HepG2 (cell line): ENCODE measurements around the gene UROD. TPM values are rescaled to one million over a fixed set of nuclear protein-coding genes. Genes with fewer than 3 reads are reported as not detected.

Source experiments
- AKAP8 ChIP-seq: sonication (generic); formaldehyde crosslinking; IDR thresholded peaks from 2 replicates; pipeline ENCODE4 v1.5.1; 2020; ENCODE audit warnings: mild to moderate bottlenecking, missing genetic modification reagents
- KLF11 ChIP-seq: IDR thresholded peaks from 2 replicates; pipeline ENCODE4 v1.6.1; 2016; ENCODE audit warnings: missing compliant biosample characterization
- MAFG ChIP-seq: sonication (generic); formaldehyde crosslinking; IDR thresholded peaks from 2 replicates; pipeline ENCODE4 v1.5.1; 2020; ENCODE audit warnings: mild to moderate bottlenecking, missing genetic modification reagents
- NR1H2 ChIP-seq: sonication (generic); formaldehyde crosslinking; IDR thresholded peaks from 2 replicates; pipeline ENCODE4 v1.8.1; 2022; ENCODE audit warnings: low read depth, missing genetic modification reagents, borderline replicate concordance
- RARA ChIP-seq: IDR thresholded peaks from 2 replicates; pipeline ENCODE4 v1.6.1; 2016; ENCODE audit warnings: missing genetic modification reagents, missing compliant biosample characterization
- SAFB2 ChIP-seq: sonication (generic); formaldehyde crosslinking; IDR thresholded peaks from 2 replicates; pipeline ENCODE4 v1.5.1; 2020; ENCODE audit warnings: missing genetic modification reagents, low read depth, mild to moderate bottlenecking, borderline replicate concordance
- SMYD3 ChIP-seq: sonication (generic); formaldehyde crosslinking; IDR thresholded peaks from 2 replicates; pipeline ENCODE4 v1.8.1; 2023; ENCODE audit warnings: mild to moderate bottlenecking, missing genetic modification reagents
- SP140L ChIP-seq: sonication (generic); formaldehyde crosslinking; IDR thresholded peaks from 2 replicates; pipeline ENCODE4 v1.4.0; 2020; ENCODE audit warnings: missing genetic modification reagents, borderline replicate concordance
- SRSF1 ChIP-seq: fragments of 200-400 bp; formaldehyde crosslinking; optimal IDR thresholded peaks from 2 replicates; pipeline ENCODE3; 2017; ENCODE audit warnings: mild to moderate bottlenecking, low read depth, low read length, moderate library complexity
- SUZ12 ChIP-seq: fragments of 150-350 bp; IDR thresholded peaks from 2 replicates; pipeline ENCODE4 v1.6.1; 2014; ENCODE audit warnings: low read depth, low read length
- YEATS2 ChIP-seq: sonication (generic); formaldehyde crosslinking; IDR thresholded peaks from 2 replicates; pipeline ENCODE4 v1.4.0; 2020; ENCODE audit warnings: missing genetic modification reagents, borderline replicate concordance
- ZFP36L2 ChIP-seq: sonication (generic); formaldehyde crosslinking; IDR thresholded peaks from 2 replicates; pipeline ENCODE4 v1.4.0; 2020; ENCODE audit warnings: missing genetic modification reagents
- ZNF556 ChIP-seq: sonication (generic); formaldehyde crosslinking; IDR thresholded peaks from 2 replicates; pipeline ENCODE4 v1.4.0; 2020; ENCODE audit warnings: mild to moderate bottlenecking, missing genetic modification reagents, borderline replicate concordance
- ZNF792 ChIP-seq: IDR thresholded peaks from 2 replicates; pipeline ENCODE4 v1.6.1; 2016
- polyA plus RNA-seq, 8 experiments: library from polyadenylated mRNA; depleted of rRNA in 3 of 8; stranded (reverse) in 7 of 8; unstranded in 1 of 8; fragments of >200 nt; fragmentation: Illumina TruSeq in 4 of 8; extraction: Trizol in 4 of 8; gene quantifications; 2 replicates each; pipeline versions ENCODE4 v1.2.1 to v1.2.3, GENCODE V29; 2011 to 2016; ENCODE audit warnings: low read depth in 4 of 8, missing spikeins in 1 of 8, mixed read lengths in 1 of 8; ENCODE audit not compliant: insufficient read depth in 1 of 8
- total RNA-seq, 5 experiments: library from RNA; depleted of rRNA; stranded (reverse); fragments of >200 nt; fragmentation: Illumina TruSeq; extraction: Trizol; gene quantifications; 2 replicates each; pipeline ENCODE4 v1.2.3, GENCODE V29; 2016; ENCODE audit warnings: low read depth in 1 of 5
- TF ChIP-seq, protein P1 (sequence below): sonication (generic); formaldehyde crosslinking; IDR thresholded peaks from 2 replicates; pipeline ENCODE4 v1.5.0; 2020; ENCODE audit warnings: mild to moderate bottlenecking, missing genetic modification reagents, borderline replicate concordance
- TF ChIP-seq, protein P2 (sequence below): IDR thresholded peaks from 2 replicates; pipeline ENCODE4 v1.6.1; 2016; ENCODE audit warnings: mild to moderate bottlenecking
- TF ChIP-seq, protein P3 (sequence below): sonication (generic); formaldehyde crosslinking; IDR thresholded peaks from 2 replicates; pipeline ENCODE4 v1.5.1; 2020; ENCODE audit warnings: missing genetic modification reagents, mild to moderate bottlenecking, borderline replicate concordance
- TF ChIP-seq, protein P4 (sequence below): IDR thresholded peaks from 2 replicates; pipeline ENCODE4 v1.6.1; 2012; ENCODE audit warnings: low read depth, low read length, improper control_type of control experiment
- TF ChIP-seq, protein P5 (sequence below): sonication (generic); formaldehyde crosslinking; IDR thresholded peaks from 2 replicates; pipeline ENCODE4 v1.5.0; 2020; ENCODE audit warnings: mild to moderate bottlenecking, missing genetic modification reagents, borderline replicate concordance

The UROD gene
- total and polyA plus RNA-seq, 2 of the 13 experiments (the other 11 are each of a cell fraction or from before 2014, with no cell fraction given), result 162 to 171 TPM

DNA sequence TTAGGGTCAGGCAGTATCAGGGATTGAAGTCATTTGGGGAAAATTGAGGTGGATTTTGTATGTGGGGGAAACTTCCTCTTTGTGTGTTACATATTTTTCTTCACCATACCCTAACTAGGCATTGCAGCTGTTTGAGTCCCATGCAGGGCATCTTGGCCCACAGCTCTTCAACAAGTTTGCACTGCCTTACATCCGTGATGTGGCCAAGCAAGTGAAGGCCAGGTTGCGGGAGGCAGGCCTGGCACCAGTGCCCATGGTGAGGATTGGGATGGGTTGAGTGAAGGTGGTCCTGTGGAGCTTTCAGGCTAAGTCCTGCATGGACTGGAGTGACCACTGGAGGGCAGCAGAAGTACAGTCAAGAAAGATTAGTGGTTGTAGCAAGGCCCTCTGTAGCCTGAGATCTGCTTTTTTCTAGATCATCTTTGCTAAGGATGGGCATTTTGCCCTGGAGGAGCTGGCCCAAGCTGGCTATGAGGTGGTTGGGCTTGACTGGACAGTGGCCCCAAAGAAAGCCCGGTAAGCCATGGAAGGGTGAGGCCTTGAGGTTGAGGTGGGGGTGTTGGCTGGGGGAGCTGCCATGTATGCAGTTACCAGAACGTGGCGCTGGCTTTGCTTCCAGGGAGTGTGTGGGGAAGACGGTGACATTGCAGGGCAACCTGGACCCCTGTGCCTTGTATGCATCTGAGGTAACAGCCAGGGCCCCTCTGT lies 2.4 kb downstream of the UROD start (continued):
- TF ChIP-seq, protein P1, sequence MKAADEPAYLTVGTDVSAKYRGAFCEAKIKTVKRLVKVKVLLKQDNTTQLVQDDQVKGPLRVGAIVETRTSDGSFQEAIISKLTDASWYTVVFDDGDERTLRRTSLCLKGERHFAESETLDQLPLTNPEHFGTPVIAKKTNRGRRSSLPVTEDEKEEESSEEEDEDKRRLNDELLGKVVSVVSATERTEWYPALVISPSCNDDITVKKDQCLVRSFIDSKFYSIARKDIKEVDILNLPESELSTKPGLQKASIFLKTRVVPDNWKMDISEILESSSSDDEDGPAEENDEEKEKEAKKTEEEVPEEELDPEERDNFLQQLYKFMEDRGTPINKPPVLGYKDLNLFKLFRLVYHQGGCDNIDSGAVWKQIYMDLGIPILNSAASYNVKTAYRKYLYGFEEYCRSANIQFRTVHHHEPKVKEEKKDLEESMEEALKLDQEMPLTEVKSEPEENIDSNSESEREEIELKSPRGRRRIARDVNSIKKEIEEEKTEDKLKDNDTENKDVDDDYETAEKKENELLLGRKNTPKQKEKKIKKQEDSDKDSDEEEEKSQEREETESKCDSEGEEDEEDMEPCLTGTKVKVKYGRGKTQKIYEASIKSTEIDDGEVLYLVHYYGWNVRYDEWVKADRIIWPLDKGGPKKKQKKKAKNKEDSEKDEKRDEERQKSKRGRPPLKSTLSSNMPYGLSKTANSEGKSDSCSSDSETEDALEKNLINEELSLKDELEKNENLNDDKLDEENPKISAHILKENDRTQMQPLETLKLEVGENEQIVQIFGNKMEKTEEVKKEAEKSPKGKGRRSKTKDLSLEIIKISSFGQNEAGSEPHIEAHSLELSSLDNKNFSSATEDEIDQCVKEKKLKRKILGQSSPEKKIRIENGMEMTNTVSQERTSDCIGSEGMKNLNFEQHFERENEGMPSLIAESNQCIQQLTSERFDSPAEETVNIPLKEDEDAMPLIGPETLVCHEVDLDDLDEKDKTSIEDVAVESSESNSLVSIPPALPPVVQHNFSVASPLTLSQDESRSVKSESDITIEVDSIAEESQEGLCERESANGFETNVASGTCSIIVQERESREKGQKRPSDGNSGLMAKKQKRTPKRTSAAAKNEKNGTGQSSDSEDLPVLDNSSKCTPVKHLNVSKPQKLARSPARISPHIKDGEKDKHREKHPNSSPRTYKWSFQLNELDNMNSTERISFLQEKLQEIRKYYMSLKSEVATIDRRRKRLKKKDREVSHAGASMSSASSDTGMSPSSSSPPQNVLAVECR (CRISPR knock-in tag), result peak; percentile 34; the same call in 1 of the 2 replicates
- peak; percentile 49; the same call in 1 of the 2 replicates for TF ChIP-seq YEATS2 (CRISPR knock-in tag)
- no peak for TF ChIP-seq NR1H2 (CRISPR knock-in tag)
- TF ChIP-seq, protein P2, sequence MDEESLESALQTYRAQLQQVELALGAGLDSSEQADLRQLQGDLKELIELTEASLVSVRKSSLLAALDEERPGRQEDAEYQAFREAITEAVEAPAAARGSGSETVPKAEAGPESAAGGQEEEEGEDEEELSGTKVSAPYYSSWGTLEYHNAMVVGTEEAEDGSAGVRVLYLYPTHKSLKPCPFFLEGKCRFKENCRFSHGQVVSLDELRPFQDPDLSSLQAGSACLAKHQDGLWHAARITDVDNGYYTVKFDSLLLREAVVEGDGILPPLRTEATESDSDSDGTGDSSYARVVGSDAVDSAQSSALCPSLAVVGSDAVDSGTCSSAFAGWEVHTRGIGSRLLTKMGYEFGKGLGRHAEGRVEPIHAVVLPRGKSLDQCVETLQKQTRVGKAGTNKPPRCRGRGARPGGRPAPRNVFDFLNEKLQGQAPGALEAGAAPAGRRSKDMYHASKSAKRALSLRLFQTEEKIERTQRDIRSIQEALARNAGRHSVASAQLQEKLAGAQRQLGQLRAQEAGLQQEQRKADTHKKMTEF (CRISPR knock-in tag), result 0 out of 2 replicates have a peak, but pooled peaks have one; percentile 24
- TF ChIP-seq ZFP36L2 (CRISPR knock-in tag), result no peak
- no peak for TF ChIP-seq KLF11 (CRISPR knock-in tag)
- no peak for TF ChIP-seq SUZ12
- TF ChIP-seq, protein P3, sequence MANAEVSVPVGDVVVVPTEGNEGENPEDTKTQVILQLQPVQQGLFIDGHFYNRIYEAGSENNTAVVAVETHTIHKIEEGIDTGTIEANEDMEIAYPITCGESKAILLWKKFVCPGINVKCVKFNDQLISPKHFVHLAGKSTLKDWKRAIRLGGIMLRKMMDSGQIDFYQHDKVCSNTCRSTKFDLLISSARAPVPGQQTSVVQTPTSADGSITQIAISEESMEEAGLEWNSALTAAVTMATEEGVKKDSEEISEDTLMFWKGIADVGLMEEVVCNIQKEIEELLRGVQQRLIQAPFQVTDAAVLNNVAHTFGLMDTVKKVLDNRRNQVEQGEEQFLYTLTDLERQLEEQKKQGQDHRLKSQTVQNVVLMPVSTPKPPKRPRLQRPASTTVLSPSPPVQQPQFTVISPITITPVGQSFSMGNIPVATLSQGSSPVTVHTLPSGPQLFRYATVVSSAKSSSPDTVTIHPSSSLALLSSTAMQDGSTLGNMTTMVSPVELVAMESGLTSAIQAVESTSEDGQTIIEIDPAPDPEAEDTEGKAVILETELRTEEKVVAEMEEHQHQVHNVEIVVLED (CRISPR knock-in tag), result no peak
- no peak for TF ChIP-seq SRSF1
- TF ChIP-seq AKAP8 (CRISPR knock-in tag), result no peak
- TF ChIP-seq SMYD3 (CRISPR knock-in tag), result no peak
- TF ChIP-seq RARA (CRISPR knock-in tag), result no peak
- TF ChIP-seq MAFG (CRISPR knock-in tag), result no peak
- no peak for TF ChIP-seq ZNF556
- TF ChIP-seq, protein P4, sequence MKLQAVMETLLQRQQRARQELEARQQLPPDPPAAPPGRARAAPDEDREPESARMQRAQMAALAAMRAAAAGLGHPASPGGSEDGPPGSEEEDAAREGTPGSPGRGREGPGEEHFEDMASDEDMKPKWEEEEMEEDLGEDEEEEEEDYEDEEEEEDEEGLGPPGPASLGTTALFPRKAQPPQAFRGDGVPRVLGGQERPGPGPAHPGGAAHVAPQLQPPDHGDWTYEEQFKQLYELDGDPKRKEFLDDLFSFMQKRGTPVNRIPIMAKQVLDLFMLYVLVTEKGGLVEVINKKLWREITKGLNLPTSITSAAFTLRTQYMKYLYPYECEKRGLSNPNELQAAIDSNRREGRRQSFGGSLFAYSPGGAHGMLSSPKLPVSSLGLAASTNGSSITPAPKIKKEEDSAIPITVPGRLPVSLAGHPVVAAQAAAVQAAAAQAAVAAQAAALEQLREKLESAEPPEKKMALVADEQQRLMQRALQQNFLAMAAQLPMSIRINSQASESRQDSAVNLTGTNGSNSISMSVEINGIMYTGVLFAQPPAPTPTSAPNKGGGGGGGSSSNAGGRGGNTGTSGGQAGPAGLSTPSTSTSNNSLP, result no peak
- no peak for TF ChIP-seq SAFB2 (CRISPR knock-in tag)
- TF ChIP-seq, protein P5, sequence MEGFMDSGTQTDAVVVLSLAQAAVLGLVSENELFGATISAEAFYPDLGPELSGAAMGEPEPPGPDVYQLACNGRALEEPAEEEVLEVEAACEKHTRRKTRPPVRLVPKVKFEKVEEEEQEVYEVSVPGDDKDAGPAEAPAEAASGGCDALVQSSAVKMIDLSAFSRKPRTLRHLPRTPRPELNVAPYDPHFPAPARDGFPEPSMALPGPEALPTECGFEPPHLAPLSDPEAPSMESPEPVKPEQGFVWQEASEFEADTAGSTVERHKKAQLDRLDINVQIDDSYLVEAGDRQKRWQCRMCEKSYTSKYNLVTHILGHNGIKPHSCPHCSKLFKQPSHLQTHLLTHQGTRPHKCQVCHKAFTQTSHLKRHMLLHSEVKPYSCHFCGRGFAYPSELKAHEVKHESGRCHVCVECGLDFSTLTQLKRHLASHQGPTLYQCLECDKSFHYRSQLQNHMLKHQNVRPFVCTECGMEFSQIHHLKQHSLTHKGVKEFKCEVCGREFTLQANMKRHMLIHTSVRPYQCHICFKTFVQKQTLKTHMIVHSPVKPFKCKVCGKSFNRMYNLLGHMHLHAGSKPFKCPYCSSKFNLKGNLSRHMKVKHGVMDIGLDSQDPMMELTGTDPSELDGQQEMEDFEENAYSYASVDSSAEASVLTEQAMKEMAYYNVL, result no peak
- TF ChIP-seq SP140L (CRISPR knock-in tag), result no peak
- TF ChIP-seq ZNF792 (CRISPR knock-in tag), result no peak
